ENCODE data around the gene CATSPERD. TPM values are rescaled to one million over a fixed set of nuclear protein-coding genes. Genes with fewer than 3 reads are reported as not detected.

The CATSPERD gene
- polyA plus RNA-seq, 3 donors = not detected

GRCh38 chr19:5753743-5754142, 33.3 kb downstream of the CATSPERD start:
- H3K4me1 ChIP-seq (ENCODE audit: control insufficient read depth in 1 of 2, insufficient read depth in 2 of 2, low read length in 2 of 2) = no peaks in the 10 kb centered on the region
- intact Hi-C loops (cut with micrococcal nuclease) = no loop called here
- Mint-ChIP-seq H3K27me3 (ENCODE audit: low read depth in 3 of 3) (peaks cover 5 to 10% (median 9%) of the 10 kb centered on the region in 3 donors), H3K9me3 (peaks cover 0 to 1% (median 0%) of the 10 kb centered on the region in 7 donors), H3K36me3 (no peaks in the 10 kb centered on the region), H3K4me3 (no peak overlapping the region), H3K27ac (no peak overlapping the region), H3K4me1 (no peaks in the 10 kb centered on the region)
- H4K20me1 ChIP-seq (ENCODE audit: insufficient read depth, low read length) = no peaks in the 10 kb centered on the region
- no peaks in the 10 kb centered on the region for H3K27me3 ChIP-seq (ENCODE audit: control insufficient read depth in 2 of 2, insufficient read depth in 2 of 2, low read length in 2 of 2)
- no peak overlapping the region for H3K27ac ChIP-seq (ENCODE audit: low read depth in 1 of 2, low read length in 2 of 2)
- no peak for TF ChIP-seq CTCF (IDR thresholded peaks at IDR 0.05)
- H3K4me3 ChIP-seq (replicated peaks in 1 of 3; ENCODE audit: low read depth in 2 of 3, low read length in 3 of 3) = no peak overlapping the region
- DNase-seq = no peak
- no peak overlapping the region for H3K4me2 ChIP-seq (replicated peaks; ENCODE audit: extremely low read depth, low read length, poor library complexity, severe bottlenecking)
- no peaks in the 10 kb centered on the region for H3K79me2 ChIP-seq (ENCODE audit: insufficient read depth, low read length)
- H2AFZ ChIP-seq (ENCODE audit: insufficient read depth, low read depth, low read length, poor library complexity, severe bottlenecking) = no peak overlapping the region
- WGBS (ENCODE audit: insufficient coverage) = 91% methylated on average over 3 of the region's 6 CpGs
- no peak overlapping the region for H3K9ac ChIP-seq (ENCODE audit: insufficient read depth, low read length, poor library complexity, severe bottlenecking)
- no peaks in the 10 kb centered on the region for H3K36me3 ChIP-seq (replicated peaks in 1 of 2; ENCODE audit: control insufficient read depth in 1 of 2, insufficient read depth in 2 of 2, low read length in 2 of 2)
- H3K9me3 ChIP-seq (replicated peaks in 1 of 2; ENCODE audit: control insufficient read depth in 1 of 2, insufficient read depth in 1 of 2, low read length in 2 of 2) = no peaks in the 10 kb centered on the region

- Mint-ChIP-seq H3K36me3 (no peaks in the 10 kb centered on the region), H3K4me1 (no peaks in the 10 kb centered on the region), H3K9me3 (peaks cover 0 to 8% (median 1%) of the 10 kb centered on the region in 7 donors), H3K27ac (no peak overlapping the region), H3K27me3 (ENCODE audit: low read depth in 3 of 3) (peaks cover 2 to 9% (median 3%) of the 10 kb centered on the region in 3 donors), H3K4me3 (peak overlapping the region in 1 of 2 donors; percentile 5)
- H3K4me1 ChIP-seq (ENCODE audit: control insufficient read depth in 1 of 2, insufficient read depth in 2 of 2, low read length in 2 of 2) = no peaks in the 10 kb centered on the region
- no peaks in the 10 kb centered on the region for H3K9me3 ChIP-seq (replicated peaks in 1 of 2; ENCODE audit: control insufficient read depth in 1 of 2, insufficient read depth in 1 of 2, low read length in 2 of 2)
- no peak overlapping the region for H3K9ac ChIP-seq (ENCODE audit: insufficient read depth, low read length, poor library complexity, severe bottlenecking)
- H3K27me3 ChIP-seq (ENCODE audit: control insufficient read depth in 2 of 2, insufficient read depth in 2 of 2, low read length in 2 of 2) = no peaks in the 10 kb centered on the region
- H3K4me2 ChIP-seq (replicated peaks; ENCODE audit: extremely low read depth, low read length, poor library complexity, severe bottlenecking) = no peak overlapping the region
- no peak overlapping the region for H3K27ac ChIP-seq (ENCODE audit: low read depth in 1 of 2, low read length in 2 of 2)
- no peak overlapping the region for H3K4me3 ChIP-seq (replicated peaks in 1 of 3; ENCODE audit: low read depth in 2 of 3, low read length in 3 of 3)
- no peaks in the 10 kb centered on the region for H4K20me1 ChIP-seq (ENCODE audit: insufficient read depth, low read length)
- no peak for DNase-seq
- H3K79me2 ChIP-seq (ENCODE audit: insufficient read depth, low read length) = no peaks in the 10 kb centered on the region
- no peak overlapping the region for H2AFZ ChIP-seq (ENCODE audit: insufficient read depth, low read depth, low read length, poor library complexity, severe bottlenecking)
- TF ChIP-seq CTCF (IDR thresholded peaks at IDR 0.05) = no peak
- WGBS (ENCODE audit: insufficient coverage) = 97% methylated on average over 2 of the region's 5 CpGs
- intact Hi-C loops (cut with micrococcal nuclease) = no loop called here
- H3K36me3 ChIP-seq (replicated peaks in 1 of 2; ENCODE audit: control insufficient read depth in 1 of 2, insufficient read depth in 2 of 2, low read length in 2 of 2) = no peaks in the 10 kb centered on the region
Measured at GRCh38 chr19:5762608-5763217, 42.3 kb downstream of the CATSPERD start.
